GM06990 (cell line): ENCODE data around the gene ZBP1.

Experiments
- DNase-seq: peaks from one replicate; pipeline ENCODE4 v3.0.0-alpha.2; 2011; ENCODE audit not compliant: insufficient read length; ENCODE audit errors: extremely low read depth
- H3K27me3 ChIP-seq: replicated peaks from 2 replicates; pipeline ENCODE4 v1.6.0; 2011; ENCODE audit warnings: low read length; ENCODE audit not compliant: control insufficient read depth, insufficient read depth
- H3K36me3 ChIP-seq: 2 replicates; pipeline ENCODE4 v1.5.1; 2011; ENCODE audit warnings: low read length; ENCODE audit not compliant: control insufficient read depth, insufficient read depth
- H3K4me3 ChIP-seq: replicated peaks from 2 replicates; pipeline ENCODE4 v1.5.1; 2011; ENCODE audit warnings: low read depth, mild to moderate bottlenecking, control low read depth, low read length
- CTCF ChIP-seq: IDR thresholded peaks from 2 replicates; pipeline ENCODE4 v1.5.1; 2011; ENCODE audit warnings: low read length, control low read depth, mild to moderate bottlenecking, inconsistent platforms; ENCODE audit not compliant: insufficient read depth, poor library complexity, severe bottlenecking

Gene ZBP1

DNA sequence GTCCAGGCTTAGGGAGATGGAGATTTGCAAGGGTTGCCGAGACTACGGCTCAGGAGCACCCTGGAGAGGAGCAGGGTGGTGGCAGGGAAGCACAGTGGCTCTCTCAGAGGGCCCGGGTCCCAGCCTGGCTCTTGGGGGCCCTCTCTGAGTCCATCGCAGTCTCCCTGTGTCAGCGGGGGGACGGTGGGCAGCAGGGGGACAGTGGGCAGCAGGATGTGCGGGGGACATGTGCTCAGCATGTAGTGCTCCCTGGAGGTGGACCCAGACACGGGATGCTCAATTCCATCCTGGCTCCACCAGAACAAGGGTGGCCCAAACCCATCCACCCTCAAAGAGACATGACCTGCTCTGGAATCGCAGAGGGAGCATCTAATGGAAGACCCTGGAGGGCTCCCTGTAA, 43.0 kb upstream of the ZBP1 start:
- no peak for DNase-seq
- no peak overlapping the region for H3K4me3 ChIP-seq

GRCh38 chr20:57662456-57663240, 42.4 kb upstream of the ZBP1 start:
- Histone ChIP-seq H3K27me3 (no peaks in the 10 kb centered on the region; the same call in 1 of the 2 replicates), H3K36me3 (no peaks in the 10 kb centered on the region), H3K4me3 (no peak overlapping the region)
- no peak for TF ChIP-seq CTCF
- DNase-seq: no peak

More for the DNA sequence above, 43.0 kb upstream of the ZBP1 start:
- no peak for TF ChIP-seq CTCF
- Histone ChIP-seq H3K27me3 (no peaks in the 10 kb centered on the region; the same call in 1 of the 2 replicates), H3K36me3 (no peaks in the 10 kb centered on the region)

DNA sequence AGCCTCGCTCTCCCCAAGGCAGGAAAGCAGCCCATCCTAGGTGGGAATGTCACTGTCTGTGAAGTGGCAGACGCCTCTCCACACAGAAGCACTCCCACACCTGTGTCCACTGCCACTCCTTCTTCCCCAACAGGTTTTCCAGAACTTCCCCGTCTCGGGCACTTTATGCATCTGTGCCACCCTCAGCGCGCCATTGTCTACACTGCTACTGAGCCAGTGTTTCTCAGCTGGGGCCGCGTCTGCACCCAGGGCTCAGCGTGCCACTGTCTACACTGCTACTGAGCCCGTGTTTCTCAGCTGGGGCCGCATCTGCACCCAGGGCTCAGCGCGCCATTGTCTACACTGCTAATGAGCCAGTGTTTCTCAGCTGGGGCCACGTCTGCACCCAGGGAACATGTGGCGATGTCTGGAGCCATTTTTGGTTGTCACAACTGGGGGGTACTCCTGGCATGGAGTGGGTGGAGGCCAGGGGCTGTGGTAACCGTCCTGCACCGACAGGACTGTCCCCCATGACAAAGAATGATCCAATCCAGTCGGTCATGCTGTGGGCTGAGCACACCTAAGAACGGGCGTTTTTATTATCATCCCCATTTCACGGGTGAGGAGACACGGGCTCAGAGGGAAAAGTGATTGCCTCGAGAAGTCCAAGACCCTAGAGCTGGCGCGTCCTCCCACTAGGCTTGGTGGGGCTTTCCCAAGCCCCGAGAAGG, 41.7 kb upstream of the ZBP1 start:
- no peak overlapping the region for H3K4me3 ChIP-seq
- H3K27me3 ChIP-seq: no peaks in the 10 kb centered on the region
- no peaks in the 10 kb centered on the region for H3K36me3 ChIP-seq
- TF ChIP-seq CTCF: no peak
- DNase-seq: no peak

- TF ChIP-seq CTCF: no peak
- Histone ChIP-seq H3K36me3 (no peaks in the 10 kb centered on the region), H3K4me3 (no peak overlapping the region), H3K27me3 (no peaks in the 10 kb centered on the region)
- no peak for DNase-seq
These were observed 40.9 kb upstream of the ZBP1 start for GRCh38 chr20:57660922-57661745.

DNA sequence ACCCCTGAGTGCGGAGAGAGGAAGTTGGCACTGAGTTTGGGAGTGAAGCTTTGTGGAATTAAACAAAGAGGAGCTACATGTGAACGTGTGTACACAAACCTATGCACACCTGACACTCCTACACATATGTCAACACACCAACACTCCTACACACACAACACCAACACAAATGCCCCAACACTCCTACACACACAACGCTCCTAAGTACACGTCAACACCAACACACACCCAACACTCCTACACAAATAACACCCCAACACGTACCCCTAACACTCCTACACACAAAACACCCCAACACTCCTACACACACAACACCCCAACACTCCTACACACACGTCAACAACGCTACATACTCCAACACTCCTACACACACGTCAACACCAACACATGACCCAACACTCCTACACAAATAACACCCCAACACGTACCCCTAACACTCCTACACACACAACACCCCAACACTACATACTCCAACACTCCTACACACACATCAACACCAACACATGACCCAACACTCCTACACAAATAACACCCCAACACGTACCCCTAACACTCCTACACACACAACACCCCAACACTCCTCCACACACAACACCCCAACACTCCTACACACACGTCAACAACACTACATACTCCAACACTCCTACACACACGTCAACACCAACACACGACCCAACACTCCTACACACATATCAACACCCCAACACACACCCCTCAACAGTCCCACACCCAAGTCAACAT, 40.1 kb upstream of the ZBP1 start:
- no peak for TF ChIP-seq CTCF
- Histone ChIP-seq H3K4me3 (no peak overlapping the region), H3K27me3 (no peaks in the 10 kb centered on the region), H3K36me3 (no peaks in the 10 kb centered on the region)
- DNase-seq: no peak
